HepG2 (cell line): ENCODE data around the gene PRSS53. TPM values are rescaled to one million over a fixed set of nuclear protein-coding genes. Genes with fewer than 3 reads are reported as not detected.
A peak's percentile ranks its signal among the peaks of the same experiment; 100 is the strongest.

Experiments used
- ATAC-seq: fragments of 200-7000 bp; cut with Tn5 transposase; 3 replicates; pipeline ENCODE4 v1.9.1; 2020; ENCODE audit warnings: mild to moderate bottlenecking, moderate library complexity
- BruUV-seq: library from RNA; stranded (reverse); fragments of 400-500 nt; replicated peaks from 2 replicates; lab custom pipeline; 2021; lab: Mats Ljungman, UMichigan
- CTCF ChIA-PET: fragments of 300-600 bp; formaldehyde crosslinking; extraction: SDS; loops from one replicate; lab custom pipeline; 2021; ENCODE audit warnings: low total read pairs, inconsistent platforms, low intra/inter-chr PET ratio; lab: Yijun Ruan, JAX
- POLR2A ChIA-PET: fragments of 350-600 bp; sonication (Branson Sonifier 250); formaldehyde crosslinking; loops from one replicate; lab custom pipeline; 2020; ENCODE audit warnings: antibody characterized with exemption, inconsistent platforms; lab: Yijun Ruan, JAX
- DNase-seq: peaks from one replicate; pipeline ENCODE4 v3.0.0-alpha.2; 2015; ENCODE audit warnings: low spot score
- FAIRE-seq: peaks from 3 replicates; lab custom pipeline; 2011; peaks lifted over from hg19 to GRCh38; lab: Jason Lieb, UNC
- H2AFZ ChIP-seq: one replicate; pipeline ENCODE4 v1.6.1; 2011; ENCODE audit warnings: low read length, inconsistent platforms
- H3K27ac ChIP-seq: fragments of 300-600 bp; 3 replicates; pipeline ENCODE4 v1.8.0; 2011; ENCODE audit warnings: mixed run types, mild to moderate bottlenecking, mixed read lengths, low read length, inconsistent platforms; ENCODE audit not compliant: insufficient read depth; ENCODE audit errors: extremely low read length
- H3K27me3 ChIP-seq, 2 experiments: fragments of 200-600 bp in 1 of 2; 2 replicates in 1 of 2; 3 replicates in 1 of 2; pipeline versions ENCODE4 v1.6.0 to v1.8.0; 2011; ENCODE audit warnings: low read length in 2 of 2, mild to moderate bottlenecking in 2 of 2, moderate library complexity in 2 of 2, inconsistent platforms in 1 of 2; ENCODE audit not compliant: insufficient read depth in 2 of 2, control insufficient read depth in 1 of 2
- H3K36me3 ChIP-seq, 2 experiments: fragments of 200-600 bp in 1 of 2; replicated peaks in 1 of 2; 2 replicates in 1 of 2; 3 replicates in 1 of 2; pipeline versions ENCODE4 v1.5.1 to v1.8.0; 2011; ENCODE audit warnings: low read length in 2 of 2, inconsistent platforms in 1 of 2; ENCODE audit not compliant: insufficient read depth in 2 of 2, control insufficient read depth in 1 of 2
- H3K4me1 ChIP-seq: 2 replicates; pipeline ENCODE4 v1.5.1; 2012; ENCODE audit warnings: low read length, inconsistent platforms; ENCODE audit not compliant: insufficient read depth
- H3K4me2 ChIP-seq: 2 replicates; pipeline ENCODE4 v1.6.0; 2011; ENCODE audit warnings: low read depth, low read length, inconsistent platforms
- H3K4me3 ChIP-seq, 3 experiments: fragments of 200-600 bp in 1 of 3; sonication (generic), shearing (Covaris generic) in 1 of 3; replicated peaks in 1 of 3; 2 replicates each; pipeline ENCODE4 v1.5.1; 2011 to 2016; ENCODE audit warnings: low read length in 3 of 3, inconsistent platforms in 2 of 3, low read depth in 2 of 3, mild to moderate bottlenecking in 2 of 3, control low read depth in 1 of 3, mixed read lengths in 1 of 3; ENCODE audit not compliant: insufficient read depth in 1 of 3
- H3K79me2 ChIP-seq: one replicate; pipeline ENCODE4 v1.6.1; 2011; ENCODE audit warnings: low read length, inconsistent platforms; ENCODE audit not compliant: insufficient read depth
- H3K9ac ChIP-seq: 2 replicates; pipeline ENCODE4 v1.6.0; 2011; ENCODE audit warnings: mild to moderate bottlenecking, low read depth, low read length, inconsistent platforms; ENCODE audit not compliant: insufficient read depth
- H3K9me3 ChIP-seq: 2 replicates; pipeline ENCODE4 v1.5.1; 2012; ENCODE audit warnings: mild to moderate bottlenecking, low read length
- H4K20me1 ChIP-seq: 2 replicates; pipeline ENCODE4 v1.6.0; 2011; ENCODE audit warnings: inconsistent platforms, mild to moderate bottlenecking, low read length, moderate library complexity; ENCODE audit not compliant: insufficient read depth
- HMGA1 ChIP-seq: sonication (generic); formaldehyde crosslinking; conservative IDR thresholded peaks from 2 replicates; pipeline ENCODE4 v1.4.0; 2020; ENCODE audit warnings: missing genetic modification reagents
- MTF1 ChIP-seq: sonication (generic); formaldehyde crosslinking; IDR thresholded peaks from 2 replicates; pipeline ENCODE4 v1.5.0; 2020; ENCODE audit warnings: missing genetic modification reagents
- MYNN ChIP-seq: sonication (generic); formaldehyde crosslinking; IDR thresholded peaks from 2 replicates; pipeline ENCODE4 v1.4.0; 2020; ENCODE audit warnings: mild to moderate bottlenecking, low read depth, missing genetic modification reagents
- NFKBIZ ChIP-seq: IDR thresholded peaks from 2 replicates; pipeline ENCODE4 v1.6.1; 2018; ENCODE audit warnings: missing genetic modification reagents, missing compliant biosample characterization
- PREB ChIP-seq: sonication (generic); formaldehyde crosslinking; IDR thresholded peaks from 2 replicates; pipeline ENCODE4 v1.4.0; 2020; ENCODE audit warnings: missing genetic modification reagents
- SALL2 ChIP-seq: sonication (generic); formaldehyde crosslinking; IDR thresholded peaks from 2 replicates; pipeline ENCODE4 v1.8.1; 2023; ENCODE audit warnings: mild to moderate bottlenecking, missing genetic modification reagents, inconsistent platforms
- SMAD9 ChIP-seq: sonication (generic); formaldehyde crosslinking; IDR thresholded peaks from 2 replicates; pipeline ENCODE4 v1.5.1; 2020; ENCODE audit warnings: mild to moderate bottlenecking, missing genetic modification reagents
- THRA ChIP-seq: sonication (generic); formaldehyde crosslinking; IDR thresholded peaks from 2 replicates; pipeline ENCODE4 v1.4.0; 2020; ENCODE audit warnings: missing genetic modification reagents, borderline replicate concordance
- XRCC5 ChIP-seq: fragments of 200-400 bp; formaldehyde crosslinking; optimal IDR thresholded peaks from 2 replicates; pipeline ENCODE3; 2017; ENCODE audit warnings: mild to moderate bottlenecking, low read length
- ZMYM3 ChIP-seq: sonication (generic); formaldehyde crosslinking; IDR thresholded peaks from 2 replicates; pipeline ENCODE4 v1.5.1; 2020; ENCODE audit warnings: mild to moderate bottlenecking, missing genetic modification reagents
- ZNF275 ChIP-seq: sonication (generic); formaldehyde crosslinking; IDR thresholded peaks from 2 replicates; pipeline ENCODE4 v1.8.0; 2022; ENCODE audit warnings: missing genetic modification reagents, mild to moderate bottlenecking, inconsistent platforms, borderline replicate concordance
- ZNF3 ChIP-seq: IDR thresholded peaks from 2 replicates; pipeline ENCODE4 v1.7.0; 2017; ENCODE audit warnings: inconsistent platforms
- ZNF343 ChIP-seq: sonication (generic); formaldehyde crosslinking; IDR thresholded peaks from 2 replicates; pipeline ENCODE4 v1.4.0; 2020; ENCODE audit warnings: mild to moderate bottlenecking, missing genetic modification reagents
- ZNF362 ChIP-seq: sonication (generic); formaldehyde crosslinking; IDR thresholded peaks from 2 replicates; pipeline ENCODE4 v1.4.0; 2020; ENCODE audit warnings: missing genetic modification reagents, mild to moderate bottlenecking, borderline replicate concordance
- ZNF704 ChIP-seq: sonication (generic); formaldehyde crosslinking; IDR thresholded peaks from 2 replicates; pipeline ENCODE4 v1.8.1; 2023; ENCODE audit warnings: mild to moderate bottlenecking, inconsistent platforms, moderate library complexity, missing genetic modification reagents, borderline replicate concordance
- ZNF775 ChIP-seq: sonication (generic); formaldehyde crosslinking; IDR thresholded peaks from 2 replicates; pipeline ENCODE4 v1.4.0; 2020; ENCODE audit warnings: missing genetic modification reagents, mild to moderate bottlenecking, moderate library complexity, borderline replicate concordance
- ZSCAN9 ChIP-seq: IDR thresholded peaks from 2 replicates; pipeline ENCODE4 v1.6.1; 2016; ENCODE audit warnings: borderline replicate concordance
- WGBS: methylation state at CpG from one replicate; pipeline ENCODE4 v1.1.6; 2017; ENCODE audit warnings: low lambda C conversion rate; 5-methylcytosine and 5-hydroxymethylcytosine counted together
- in situ Hi-C: cut with HindIII; loops from 2 replicates; pipeline ENCODE4 v1.10.0; 2017; ENCODE audit warnings: low pct_unique_long_range_greater_than_20kb; ENCODE audit not compliant: extremely low pct_ligation_motif_present
- intact Hi-C: fragments of 100-400 bp; cut with micrococcal nuclease; formaldehyde crosslinking; loops from one replicate; pipeline ENCODE4 v1.10.0; 2022; ENCODE audit not compliant: unreplicated experiment
- polyA plus RNA-seq, 8 experiments: library from polyadenylated mRNA; depleted of rRNA in 3 of 8; stranded (reverse) in 7 of 8; unstranded in 1 of 8; fragments of >200 nt; fragmentation: Illumina TruSeq in 4 of 8; extraction: Trizol in 4 of 8; gene quantifications; 2 replicates each; pipeline versions ENCODE4 v1.2.1 to v1.2.3, GENCODE V29; 2011 to 2016; ENCODE audit warnings: low read depth in 4 of 8, missing spikeins in 1 of 8, mixed read lengths in 1 of 8; ENCODE audit not compliant: insufficient read depth in 1 of 8
- total RNA-seq, 5 experiments: library from RNA; depleted of rRNA; stranded (reverse); fragments of >200 nt; fragmentation: Illumina TruSeq; extraction: Trizol; gene quantifications; 2 replicates each; pipeline ENCODE4 v1.2.3, GENCODE V29; 2016; ENCODE audit warnings: low read depth in 1 of 5

Gene PRSS53
- total and polyA plus RNA-seq, 2 of the 13 experiments (the other 11 are each of a cell fraction or from before 2014, with no cell fraction given), result 2.2 to 7.4 TPM

- TF ChIP-seq ZNF704, result peak; percentile 71
- TF ChIP-seq SALL2, result peak; percentile 90
- peak; percentile 6; the same call in 1 of the 2 replicates for TF ChIP-seq ZNF343
- peak; percentile 89; the same call in 1 of the 2 replicates for TF ChIP-seq ZSCAN9 (CRISPR knock-in tag)
- TF ChIP-seq THRA (CRISPR knock-in tag), result peak; percentile 79
- TF ChIP-seq ZNF275 (CRISPR knock-in tag), result peak; percentile 96
- TF ChIP-seq, all 625 proteins: peak for 350
Measured at GRCh38 chr16:31094424-31095120, 5.8 kb upstream of the PRSS53 start, which contains the start of gene VKORC1 (continued).

GRCh38 chr16:31094088-31094423 lies 5.3 kb upstream of the PRSS53 start:
- in situ Hi-C loops, result no loop called here
- H3K79me2 ChIP-seq, result peaks cover 33% of the 10 kb centered on the region
- TSS peak; percentile 80 for BruUV-seq
- TF ChIP-seq HMGA1 (CRISPR knock-in tag) (no peak), MYNN (CRISPR knock-in tag) (no peak), ZMYM3 (no peak), PREB (CRISPR knock-in tag) (no peak), SMAD9 (CRISPR knock-in tag) (no peak), MTF1 (CRISPR knock-in tag) (no peak), ZNF3 (CRISPR knock-in tag) (no peak), NFKBIZ (CRISPR knock-in tag) (no peak), ZNF362 (peak; percentile 50; the same call in 1 of the 2 replicates), ZNF775 (0 out of 2 replicates have a peak, but pooled peaks have one; percentile 57), XRCC5 (peak; percentile 0)

More at GRCh38 chr16:31094088-31094423, 5.3 kb upstream of the PRSS53 start:
- no peak overlapping the region for H2AFZ ChIP-seq
- peaks cover 27% of the 10 kb centered on the region for H3K4me1 ChIP-seq
- peak overlapping the region; percentile 80 to 100 (median 82) for H3K4me3 ChIP-seq
- peak overlapping the region; percentile 84 for H3K27ac ChIP-seq
- 2% methylated on average over 20 of the region's 20 CpGs for WGBS
- H3K9me3 ChIP-seq, result no peaks in the 10 kb centered on the region
- peak overlapping the region; percentile 99 for H3K4me2 ChIP-seq
- ATAC-seq (peak; percentile 33), FAIRE-seq (no peak), DNase-seq (no peak)
- ChIA-PET CTCF (interaction anchor here (2.9 kb wide), 1 partner anchor 109 kb away, joined by 25 read pairs; the partner anchor contains the start of gene HSD3B7), POLR2A (interaction anchor here (0.7 to 5.0 kb wide), 13 partner anchors 18 to 139 kb away, joined by 3 to 49 read pairs (median 8); partner anchors contain the start of genes FUS, HSD3B7, KAT8 and ZNF646)
- peak overlapping the region; percentile 94 for H3K9ac ChIP-seq
- H3K36me3 ChIP-seq, result peaks cover 10 to 31% of the 10 kb centered on the region in 2 experiments
- no peaks in the 10 kb centered on the region; a peak in 1 of 5 replicates for H3K27me3 ChIP-seq
- intact Hi-C loops, result loop anchor here (1.0 to 10.0 kb wide), 5 partner anchors 20 to 349 kb away; partner anchors contain the start of genes SETD1A, STX4, ZNF646 and ZNF668
- H4K20me1 ChIP-seq, result peaks cover 12% of the 10 kb centered on the region
